ENCODE measurements around the gene HIC1.

Gene HIC1

DNA sequence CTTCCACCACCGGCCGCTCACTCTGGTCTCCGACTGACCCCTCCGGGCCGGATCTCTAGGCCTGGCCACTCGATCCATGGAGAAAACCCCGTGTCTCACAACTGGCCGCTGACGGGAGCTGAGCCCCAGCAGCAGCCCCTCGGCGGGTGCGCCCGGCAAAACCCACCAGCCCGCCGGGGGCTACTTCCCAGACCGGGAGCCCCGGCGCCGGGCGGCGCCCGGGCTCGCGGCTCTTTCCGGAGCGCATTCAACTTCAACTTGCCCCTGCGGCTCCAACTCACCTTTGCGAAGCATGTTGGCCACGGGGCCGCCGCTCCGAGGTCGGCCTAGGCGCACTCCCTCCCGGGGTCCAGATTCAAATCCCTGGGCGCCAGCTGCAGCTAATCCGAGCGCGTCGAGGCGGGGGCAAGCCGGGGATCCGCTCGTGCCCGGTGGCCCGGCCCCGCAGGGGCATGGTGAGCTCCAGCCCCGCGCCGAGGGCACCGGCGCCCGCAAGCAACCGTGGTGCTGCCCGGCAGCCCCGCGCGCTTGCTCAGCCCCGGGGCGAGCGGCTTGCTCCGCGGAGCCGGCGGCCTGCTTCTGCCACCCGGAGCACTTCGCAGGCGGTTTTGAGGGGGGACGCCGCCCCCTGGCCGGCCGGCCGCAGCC, 30.2 kb upstream of the HIC1 start:
- TF ChIP-seq ZFP3 (CRISPR knock-in tag; IDR thresholded peaks at IDR 0.05) (no peak), RARB (CRISPR knock-in tag; IDR thresholded peaks at IDR 0.05) (no peak), ESRRG (CRISPR knock-in tag; IDR thresholded peaks at IDR 0.05) (no peak), TCF4 (CRISPR knock-in tag; IDR thresholded peaks at IDR 0.05; ENCODE audit: borderline replicate concordance) (no peak), ZNF70 (CRISPR knock-in tag; IDR thresholded peaks at IDR 0.05) (no peak), TOX (CRISPR knock-in tag; IDR thresholded peaks at IDR 0.05; ENCODE audit: borderline replicate concordance) (no peak), POU6F1 (CRISPR knock-in tag; IDR thresholded peaks at IDR 0.05; ENCODE audit: borderline replicate concordance, low read depth) (no peak), ZNF565 (CRISPR knock-in tag; conservative IDR thresholded peaks at IDR 0.05; ENCODE audit: low read depth) (no peak)
- TF ChIP-seq, protein P1, sequence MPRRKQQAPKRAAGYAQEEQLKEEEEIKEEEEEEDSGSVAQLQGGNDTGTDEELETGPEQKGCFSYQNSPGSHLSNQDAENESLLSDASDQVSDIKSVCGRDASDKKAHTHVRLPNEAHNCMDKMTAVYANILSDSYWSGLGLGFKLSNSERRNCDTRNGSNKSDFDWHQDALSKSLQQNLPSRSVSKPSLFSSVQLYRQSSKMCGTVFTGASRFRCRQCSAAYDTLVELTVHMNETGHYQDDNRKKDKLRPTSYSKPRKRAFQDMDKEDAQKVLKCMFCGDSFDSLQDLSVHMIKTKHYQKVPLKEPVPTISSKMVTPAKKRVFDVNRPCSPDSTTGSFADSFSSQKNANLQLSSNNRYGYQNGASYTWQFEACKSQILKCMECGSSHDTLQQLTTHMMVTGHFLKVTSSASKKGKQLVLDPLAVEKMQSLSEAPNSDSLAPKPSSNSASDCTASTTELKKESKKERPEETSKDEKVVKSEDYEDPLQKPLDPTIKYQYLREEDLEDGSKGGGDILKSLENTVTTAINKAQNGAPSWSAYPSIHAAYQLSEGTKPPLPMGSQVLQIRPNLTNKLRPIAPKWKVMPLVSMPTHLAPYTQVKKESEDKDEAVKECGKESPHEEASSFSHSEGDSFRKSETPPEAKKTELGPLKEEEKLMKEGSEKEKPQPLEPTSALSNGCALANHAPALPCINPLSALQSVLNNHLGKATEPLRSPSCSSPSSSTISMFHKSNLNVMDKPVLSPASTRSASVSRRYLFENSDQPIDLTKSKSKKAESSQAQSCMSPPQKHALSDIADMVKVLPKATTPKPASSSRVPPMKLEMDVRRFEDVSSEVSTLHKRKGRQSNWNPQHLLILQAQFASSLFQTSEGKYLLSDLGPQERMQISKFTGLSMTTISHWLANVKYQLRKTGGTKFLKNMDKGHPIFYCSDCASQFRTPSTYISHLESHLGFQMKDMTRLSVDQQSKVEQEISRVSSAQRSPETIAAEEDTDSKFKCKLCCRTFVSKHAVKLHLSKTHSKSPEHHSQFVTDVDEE (CRISPR knock-in tag; IDR thresholded peaks at IDR 0.05): no peak
- TF ChIP-seq, protein P2, sequence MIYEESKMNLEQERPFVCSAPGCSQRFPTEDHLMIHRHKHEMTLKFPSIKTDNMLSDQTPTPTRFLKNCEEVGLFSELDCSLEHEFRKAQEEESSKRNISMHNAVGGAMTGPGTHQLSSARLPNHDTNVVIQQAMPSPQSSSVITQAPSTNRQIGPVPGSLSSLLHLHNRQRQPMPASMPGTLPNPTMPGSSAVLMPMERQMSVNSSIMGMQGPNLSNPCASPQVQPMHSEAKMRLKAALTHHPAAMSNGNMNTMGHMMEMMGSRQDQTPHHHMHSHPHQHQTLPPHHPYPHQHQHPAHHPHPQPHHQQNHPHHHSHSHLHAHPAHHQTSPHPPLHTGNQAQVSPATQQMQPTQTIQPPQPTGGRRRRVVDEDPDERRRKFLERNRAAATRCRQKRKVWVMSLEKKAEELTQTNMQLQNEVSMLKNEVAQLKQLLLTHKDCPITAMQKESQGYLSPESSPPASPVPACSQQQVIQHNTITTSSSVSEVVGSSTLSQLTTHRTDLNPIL (CRISPR knock-in tag; IDR thresholded peaks at IDR 0.05; ENCODE audit: low read depth): no peak
- no peak; the same call in 2 of the 3 replicates for ATAC-seq

DNA sequence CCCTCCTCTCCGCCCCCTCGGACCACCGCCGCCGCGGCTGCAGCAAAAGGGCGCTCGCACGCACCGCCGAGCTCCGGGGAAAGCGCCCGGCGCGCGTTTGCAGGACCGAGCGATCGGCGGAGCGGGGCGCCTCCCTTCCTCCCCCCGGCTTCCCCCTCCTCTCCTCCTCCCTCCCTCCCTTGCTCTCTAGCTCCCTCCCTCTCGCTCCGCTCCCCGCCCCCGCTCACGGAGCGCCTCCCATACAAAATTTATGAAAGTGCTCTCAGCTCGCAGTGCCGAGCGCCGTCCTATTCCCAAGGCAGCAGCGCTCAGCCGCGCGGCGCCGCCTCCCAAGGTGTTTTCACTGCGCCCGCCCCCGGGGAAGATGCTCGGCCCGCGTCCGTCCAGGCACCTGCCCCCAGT, 29.7 kb upstream of the HIC1 start, which contains the start of gene RTN4RL1:
RTN4RL1 (minus strand) TSS at position 115 of the 402 bp plus-strand sequence. CDS start 469 bp downstream, outside the sequence.
- TF ChIP-seq ESRRG (CRISPR knock-in tag; IDR thresholded peaks at IDR 0.05) (no peak), TCF4 (CRISPR knock-in tag; IDR thresholded peaks at IDR 0.05; ENCODE audit: borderline replicate concordance) (no peak), OSR1 (CRISPR knock-in tag; IDR thresholded peaks at IDR 0.05) (no peak), CSDC2 (CRISPR knock-in tag; IDR thresholded peaks at IDR 0.05) (no peak), ISL1 (CRISPR knock-in tag; IDR thresholded peaks at IDR 0.05) (no peak), ZC3H10 (CRISPR knock-in tag; IDR thresholded peaks at IDR 0.05) (no peak), BACH2 (CRISPR knock-in tag; IDR thresholded peaks at IDR 0.05; ENCODE audit: borderline replicate concordance) (no peak), CSRNP3 (CRISPR knock-in tag; IDR thresholded peaks at IDR 0.05) (no peak), POU6F1 (CRISPR knock-in tag; IDR thresholded peaks at IDR 0.05; ENCODE audit: borderline replicate concordance, low read depth) (no peak), ZNF70 (CRISPR knock-in tag; IDR thresholded peaks at IDR 0.05) (no peak), GLIS3 (CRISPR knock-in tag; IDR thresholded peaks at IDR 0.05) (no peak), ARNTL (CRISPR knock-in tag; IDR thresholded peaks at IDR 0.05; ENCODE audit: borderline replicate concordance, low read depth) (no peak)
- TF ChIP-seq, protein P1 (CRISPR knock-in tag; IDR thresholded peaks at IDR 0.05): no peak
- TF ChIP-seq, protein P2 (CRISPR knock-in tag; IDR thresholded peaks at IDR 0.05; ENCODE audit: low read depth): no peak
- peak; percentile 9; the same call in 2 of the 3 replicates for ATAC-seq
